A549 (cell line): ENCODE results near the gene SARS1.

ENCODE experiments used
- BHLHE40 ChIP-seq: IDR thresholded peaks from 2 replicates; pipeline ENCODE4 v1.6.1; 2012; ENCODE audit warnings: low read depth, low read length, inconsistent platforms
- CTCF ChIP-seq: fragments of >200 bp; sonication (Bioruptor Twin); formaldehyde crosslinking; IDR thresholded peaks from 3 replicates; pipeline ENCODE4 v1.5.1; 2016
- E2F6 ChIP-seq: IDR thresholded peaks from 2 replicates; pipeline ENCODE4 v1.6.1; 2012; ENCODE audit warnings: low read depth, borderline replicate concordance
- HOXB13 ChIP-seq: fragments of 250-450 bp; sonication (Bioruptor Pico); IDR thresholded peaks from 2 replicates; pipeline ENCODE4 v1.5.0; 2020; ENCODE audit warnings: low read depth, mild to moderate bottlenecking, moderate library complexity
- MAX ChIP-seq: IDR thresholded peaks from 2 replicates; pipeline ENCODE4 v1.6.1; 2012
- POLR2A ChIP-seq: IDR thresholded peaks from 2 replicates; pipeline ENCODE4 v1.6.1; 2012; ENCODE audit warnings: mild to moderate bottlenecking, low read length
- REST ChIP-seq: fragments of 200-600 bp; sonication (generic); IDR thresholded peaks from 2 replicates; pipeline ENCODE4 v1.6.1; 2016; ENCODE audit warnings: antibody characterized with exemption, mild to moderate bottlenecking, moderate library complexity
- RFX5 ChIP-seq: fragments of 450-650 bp; IDR thresholded peaks from 2 replicates; pipeline ENCODE4 v1.7.1; 2014; ENCODE audit warnings: antibody characterized with exemption, mild to moderate bottlenecking, moderate library complexity
- SMC3 ChIP-seq: fragments of >200 bp; sonication (Bioruptor Twin); formaldehyde crosslinking; IDR thresholded peaks from 3 replicates; pipeline ENCODE4 v1.6.1; 2018; ENCODE audit warnings: inconsistent platforms
- SREBF2 ChIP-seq: fragments of 450-650 bp; IDR thresholded peaks from 2 replicates; pipeline ENCODE4 v1.6.1; 2014; ENCODE audit warnings: mild to moderate bottlenecking, moderate library complexity
- USF2 ChIP-seq: fragments of 450-650 bp; IDR thresholded peaks from 2 replicates; pipeline ENCODE4 v1.6.1; 2014; ENCODE audit warnings: antibody characterized with exemption
- ZFP36 ChIP-seq: fragments of 450-650 bp; IDR thresholded peaks from 2 replicates; pipeline ENCODE4 v1.6.1; 2014; ENCODE audit warnings: borderline replicate concordance; ENCODE audit not compliant: partially characterized antibody

- no peak for TF ChIP-seq CTCF
- TF ChIP-seq POLR2A = no peak
- TF ChIP-seq SREBF2 = no peak
- TF ChIP-seq RFX5 = no peak
- TF ChIP-seq HOXB13 (CRISPR knock-in tag) = no peak
- TF ChIP-seq MAX = no peak
- no peak for TF ChIP-seq REST
- TF ChIP-seq SMC3 = no peak
- TF ChIP-seq USF2 = no peak
- TF ChIP-seq BHLHE40 = no peak
- TF ChIP-seq E2F6 = no peak
- no peak for TF ChIP-seq ZFP36
These were observed 42.0 kb downstream of the SARS1 start for GRCh38 chr1:109255678-109256077.
